ENCODE data around the gene ZNF780B. TPM values are rescaled to one million over a fixed set of nuclear protein-coding genes. Genes with fewer than 3 reads are reported as not detected.
A peak's percentile ranks its signal among the peaks of the same experiment; 100 is the strongest.

The ZNF780B gene
- total RNA-seq, 1 donor from 2014 or later, result 9.5 TPM

- Mint-ChIP-seq H3K27me3 (ENCODE audit: low read depth) (peaks cover 12% of the 10 kb centered on the region), H3K9me3 (ENCODE audit: low read depth) (peaks cover 16% of the 10 kb centered on the region), H3K4me3 (ENCODE audit: unreplicated experiment) (peak overlapping the region; percentile 100), H3K27ac (ENCODE audit: unreplicated experiment) (peak overlapping the region; percentile 100), H3K4me1 (ENCODE audit: low read depth) (peaks cover 24% of the 10 kb centered on the region), H3K36me3 (ENCODE audit: low read depth) (peaks cover 7% of the 10 kb centered on the region)
- TF ChIP-seq CTCF (IDR thresholded peaks at IDR 0.05), result no peak
- DNase-seq (ENCODE audit: low spot score), result no peak
Observed at GRCh38 chr19:40091205-40092129, 35.4 kb upstream of the ZNF780B start.

- peak within 1 kb of the TSS; percentile 100 for H3K27ac Mint-ChIP-seq (ENCODE audit: unreplicated experiment)
- no peak for DNase-seq (ENCODE audit: low spot score)
- peaks cover 7% of the 10 kb centered on the region for H3K36me3 Mint-ChIP-seq (ENCODE audit: low read depth)
- H3K4me1 Mint-ChIP-seq (ENCODE audit: low read depth), result peaks cover 24% of the 10 kb centered on the region
- no peak for TF ChIP-seq CTCF (IDR thresholded peaks at IDR 0.05)
- H3K9me3 Mint-ChIP-seq (ENCODE audit: low read depth), result peaks cover 12% of the 10 kb centered on the region
- H3K27me3 Mint-ChIP-seq (ENCODE audit: low read depth), result peaks cover 12% of the 10 kb centered on the region
- H3K4me3 Mint-ChIP-seq (ENCODE audit: unreplicated experiment), result peak within 1 kb of the TSS; percentile 100
Observed at GRCh38 chr19:40090241-40091204, 34.5 kb upstream of the ZNF780B start, which contains the start of gene ZNF780A. Gene ZNF780A (minus strand): TSS chr19:40090943. CDS start chr19:40084753, 6,190 bp downstream.

- H3K4me3 Mint-ChIP-seq (ENCODE audit: unreplicated experiment), result peak overlapping the region; percentile 100
- H3K27ac Mint-ChIP-seq (ENCODE audit: unreplicated experiment), result peak overlapping the region; percentile 100
- no peak for DNase-seq (ENCODE audit: low spot score)
- peaks cover 24% of the 10 kb centered on the region for H3K4me1 Mint-ChIP-seq (ENCODE audit: low read depth)
- no peak for TF ChIP-seq CTCF (IDR thresholded peaks at IDR 0.05)
- H3K36me3 Mint-ChIP-seq (ENCODE audit: low read depth), result peaks cover 7% of the 10 kb centered on the region
- H3K27me3 Mint-ChIP-seq (ENCODE audit: low read depth), result peaks cover 10% of the 10 kb centered on the region
- peaks cover 11% of the 10 kb centered on the region for H3K9me3 Mint-ChIP-seq (ENCODE audit: low read depth)
Observed at GRCh38 chr19:40089462-40089861, 33.4 kb upstream of the ZNF780B start.

- no peak for DNase-seq (ENCODE audit: low spot score)
- H3K27me3 Mint-ChIP-seq (ENCODE audit: low read depth), result peaks cover 4% of the 10 kb centered on the region
- H3K27ac Mint-ChIP-seq (ENCODE audit: unreplicated experiment), result no peak overlapping the region
- H3K9me3 Mint-ChIP-seq (ENCODE audit: low read depth), result peaks cover 11% of the 10 kb centered on the region
- H3K4me1 Mint-ChIP-seq (ENCODE audit: low read depth), result peaks cover 24% of the 10 kb centered on the region
- H3K36me3 Mint-ChIP-seq (ENCODE audit: low read depth), result peaks cover 12% of the 10 kb centered on the region
- H3K4me3 Mint-ChIP-seq (ENCODE audit: unreplicated experiment), result no peak overlapping the region
- no peak for TF ChIP-seq CTCF (IDR thresholded peaks at IDR 0.05)
Observed at GRCh38 chr19:40088299-40089047, 32.4 kb upstream of the ZNF780B start.
